BLaER1 (cell line): ENCODE results near the gene EYS.

ENCODE experiments used
- H3K27ac ChIP-seq: shearing (Covaris generic); formaldehyde crosslinking; 2 replicates; pipeline ENCODE4 v1.8.1; 2022
- H3K27me3 ChIP-seq: shearing (Covaris generic); formaldehyde crosslinking; 2 replicates; pipeline ENCODE4 v1.8.1; 2022
- H3K36me3 ChIP-seq: shearing (Covaris generic); formaldehyde crosslinking; 2 replicates; pipeline ENCODE4 v1.8.1; 2022
- H3K4me1 ChIP-seq: shearing (Covaris generic); formaldehyde crosslinking; 2 replicates; pipeline ENCODE4 v1.8.1; 2022
- H3K4me2 ChIP-seq: shearing (Covaris generic); formaldehyde crosslinking; 2 replicates; pipeline ENCODE4 v1.8.1; 2022
- H3K4me3 ChIP-seq: shearing (Covaris generic); formaldehyde crosslinking; 2 replicates; pipeline ENCODE4 v1.8.1; 2022
- H3K9ac ChIP-seq: shearing (Covaris generic); formaldehyde crosslinking; 2 replicates; pipeline ENCODE4 v1.8.1; 2022
- H3K9me3 ChIP-seq: shearing (Covaris generic); formaldehyde crosslinking; 2 replicates; pipeline ENCODE4 v1.8.1; 2022
- H4K20me1 ChIP-seq: shearing (Covaris generic); formaldehyde crosslinking; 2 replicates; pipeline ENCODE4 v1.8.1; 2022
- Cebpa-rat ChIP-seq: shearing (Covaris generic); IDR thresholded peaks from 2 replicates; pipeline ENCODE4 v1.8.1; 2022

EYS gene

DNA sequence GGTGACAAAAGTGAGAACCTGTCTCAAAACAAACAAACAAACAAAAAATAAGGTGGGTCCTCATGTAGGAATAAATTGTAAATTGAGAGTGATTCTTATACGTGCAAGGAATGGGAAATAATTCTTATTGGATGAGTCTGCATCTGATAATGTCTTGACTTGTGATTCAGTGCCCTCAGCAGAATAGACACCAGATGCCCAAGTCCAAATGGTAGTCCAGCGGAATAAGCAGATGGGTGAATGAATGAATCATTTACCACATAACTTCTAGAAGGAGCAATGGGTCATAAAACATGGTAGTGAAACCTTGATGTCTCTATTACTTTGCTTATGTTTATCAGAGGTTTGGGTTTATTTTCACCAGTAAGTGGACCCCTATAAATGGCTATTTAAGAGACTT, 1323.7 kb downstream of the EYS start:
- Histone ChIP-seq H3K4me1 (no peaks in the 10 kb centered on the region), H3K9me3 (no peaks in the 10 kb centered on the region), H3K27ac (no peak overlapping the region), H4K20me1 (no peaks in the 10 kb centered on the region), H3K4me3 (no peak overlapping the region), H3K27me3 (no peaks in the 10 kb centered on the region), H3K36me3 (no peaks in the 10 kb centered on the region), H3K9ac (no peak overlapping the region), H3K4me2 (no peak overlapping the region)
- TF ChIP-seq Cebpa-rat = no peak

GRCh38 chr6:64376394-64376793, 1330.6 kb downstream of the EYS start:
- Histone ChIP-seq H3K4me3 (no peak overlapping the region), H3K27ac (no peak overlapping the region), H3K9ac (no peak overlapping the region), H3K4me1 (no peaks in the 10 kb centered on the region), H4K20me1 (no peaks in the 10 kb centered on the region), H3K4me2 (no peak overlapping the region), H3K36me3 (no peaks in the 10 kb centered on the region), H3K9me3 (no peaks in the 10 kb centered on the region), H3K27me3 (no peaks in the 10 kb centered on the region)
- TF ChIP-seq Cebpa-rat = no peak

DNA sequence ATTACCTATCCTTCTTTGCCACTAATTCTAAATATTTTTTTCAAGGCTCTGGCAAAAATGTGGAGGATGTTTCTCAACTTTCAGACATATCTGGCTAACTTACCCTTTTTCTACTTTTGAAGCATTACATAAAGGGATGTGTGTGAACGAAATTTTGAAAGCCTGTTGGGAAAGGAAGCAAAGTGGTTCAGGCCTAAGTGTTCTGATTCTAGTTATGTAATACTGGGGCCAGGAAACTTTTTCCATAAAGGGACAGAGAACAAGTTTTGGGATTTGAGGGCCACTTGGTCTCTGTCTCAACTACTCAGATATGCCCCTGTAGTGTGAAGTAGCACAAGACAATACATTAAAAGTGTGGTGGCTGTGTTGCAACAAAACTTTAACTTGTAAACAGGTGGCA, 1349.6 kb downstream of the EYS start:
- no peak for TF ChIP-seq Cebpa-rat
- Histone ChIP-seq H3K27ac (no peak overlapping the region), H3K9ac (no peak overlapping the region), H4K20me1 (no peaks in the 10 kb centered on the region), H3K4me1 (no peaks in the 10 kb centered on the region), H3K9me3 (no peaks in the 10 kb centered on the region), H3K27me3 (no peaks in the 10 kb centered on the region), H3K4me3 (no peak overlapping the region), H3K36me3 (no peaks in the 10 kb centered on the region), H3K4me2 (no peak overlapping the region)

DNA sequence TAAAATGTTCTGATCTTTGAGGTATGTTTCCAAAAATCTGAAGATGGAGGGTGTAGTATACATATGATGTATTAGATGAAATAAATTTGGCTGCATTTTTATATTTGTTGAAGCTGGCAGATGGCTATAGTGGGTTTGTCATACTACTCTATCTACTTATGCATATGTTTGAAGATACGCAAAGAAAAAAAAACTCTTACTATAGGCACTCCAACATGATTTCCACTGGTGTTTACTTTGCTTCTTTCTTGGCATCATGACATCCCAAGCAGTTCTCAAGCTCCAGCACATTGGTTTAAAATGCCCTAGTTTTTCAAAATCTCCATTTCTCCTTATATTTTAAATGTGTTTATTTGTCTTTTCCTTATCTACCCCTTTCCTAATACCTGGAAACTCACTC, 1359.6 kb downstream of the EYS start:
- no peak overlapping the region for H3K4me3 ChIP-seq
- no peaks in the 10 kb centered on the region for H3K36me3 ChIP-seq
- H3K4me2 ChIP-seq = no peak overlapping the region
- no peaks in the 10 kb centered on the region for H3K4me1 ChIP-seq
- TF ChIP-seq Cebpa-rat = no peak
- H4K20me1 ChIP-seq = no peaks in the 10 kb centered on the region
- H3K9me3 ChIP-seq = no peaks in the 10 kb centered on the region
- no peak overlapping the region for H3K27ac ChIP-seq
- H3K9ac ChIP-seq = no peak overlapping the region
- H3K27me3 ChIP-seq = no peaks in the 10 kb centered on the region

- no peaks in the 10 kb centered on the region for H3K4me1 ChIP-seq
- TF ChIP-seq Cebpa-rat = no peak
- no peak overlapping the region for H3K9ac ChIP-seq
- H3K27ac ChIP-seq = no peak overlapping the region
- no peaks in the 10 kb centered on the region for H3K27me3 ChIP-seq
- H4K20me1 ChIP-seq = no peaks in the 10 kb centered on the region
- no peak overlapping the region for H3K4me3 ChIP-seq
- no peaks in the 10 kb centered on the region for H3K36me3 ChIP-seq
- no peak overlapping the region for H3K4me2 ChIP-seq
- no peaks in the 10 kb centered on the region for H3K9me3 ChIP-seq
Observed at GRCh38 chr6:64335195-64335594, 1371.8 kb downstream of the EYS start.

DNA sequence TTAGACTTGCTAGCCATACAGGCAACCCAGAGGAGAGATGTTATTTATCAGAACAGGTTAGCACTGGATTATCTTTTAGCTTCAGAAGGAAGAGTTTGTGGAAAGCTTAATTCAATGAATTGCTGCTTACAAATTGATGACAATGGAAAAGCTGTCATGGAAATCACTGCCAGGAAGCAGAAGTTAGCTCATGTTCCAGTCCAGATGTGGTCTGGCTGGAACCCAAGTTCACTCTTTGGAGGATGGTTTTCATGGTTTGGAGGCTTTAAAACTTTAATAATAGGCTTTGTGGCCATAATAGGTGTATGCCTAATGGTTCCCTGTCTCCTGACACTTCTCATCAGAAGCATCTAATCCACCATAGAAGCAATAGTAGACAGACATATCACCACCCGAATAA, 1372.4 kb downstream of the EYS start:
- H3K4me3 ChIP-seq = no peak overlapping the region
- no peaks in the 10 kb centered on the region for H3K9me3 ChIP-seq
- no peak overlapping the region for H3K9ac ChIP-seq
- no peaks in the 10 kb centered on the region for H3K27me3 ChIP-seq
- no peak for TF ChIP-seq Cebpa-rat
- no peak overlapping the region for H3K27ac ChIP-seq
- H3K4me1 ChIP-seq = no peaks in the 10 kb centered on the region
- H3K4me2 ChIP-seq = no peak overlapping the region
- H3K36me3 ChIP-seq = no peaks in the 10 kb centered on the region
- no peaks in the 10 kb centered on the region for H4K20me1 ChIP-seq

DNA sequence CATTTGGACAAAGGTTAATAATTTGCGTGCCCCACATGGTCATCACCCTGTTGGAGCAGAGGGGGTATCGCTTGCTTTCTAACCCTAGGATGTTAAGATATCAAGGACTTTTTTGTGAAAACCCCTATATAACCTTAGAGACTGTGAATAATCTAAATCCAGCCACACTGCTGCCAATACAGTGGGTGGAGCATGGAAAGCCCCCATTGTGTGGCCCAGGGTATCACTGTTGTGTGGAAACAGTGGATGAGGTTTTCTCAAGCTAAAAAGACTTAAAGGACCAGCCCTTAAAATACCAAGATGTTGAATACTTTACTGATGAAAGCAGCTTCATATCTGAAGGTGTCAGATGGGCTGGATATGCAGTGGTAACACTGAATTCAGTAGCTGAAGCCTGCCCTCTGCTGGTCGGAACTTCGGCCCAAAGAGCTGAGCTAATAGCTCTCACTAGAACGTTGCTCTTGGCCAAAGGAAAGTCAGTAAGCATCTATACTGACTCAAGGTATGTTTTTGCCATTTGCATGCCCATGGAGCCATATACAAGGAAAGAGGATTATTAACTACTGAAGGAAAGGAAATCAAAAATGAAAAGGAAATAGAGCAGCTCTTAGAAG, 1376.2 kb downstream of the EYS start:
- Histone ChIP-seq H3K9ac (no peak overlapping the region), H4K20me1 (no peaks in the 10 kb centered on the region)

DNA sequence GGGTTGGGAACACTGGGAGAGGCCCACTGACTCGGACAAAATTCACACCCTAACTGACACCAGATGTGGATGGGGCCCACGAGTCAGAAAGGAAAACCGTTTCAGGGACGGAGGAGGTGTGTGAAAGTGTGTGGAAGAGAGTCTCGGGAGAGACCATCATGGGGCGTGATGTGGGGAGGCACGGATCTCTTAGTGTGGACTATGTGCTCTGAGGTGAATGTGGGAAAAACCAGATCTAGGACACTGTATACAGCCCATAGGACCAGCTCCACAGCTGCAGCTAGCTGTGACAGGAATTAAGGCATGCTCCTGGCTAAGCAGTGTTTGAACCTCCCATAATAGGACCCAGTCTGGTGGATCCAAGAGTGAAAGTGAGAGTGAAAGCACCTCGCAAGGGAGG, 1380.1 kb downstream of the EYS start:
- Histone ChIP-seq H3K9me3 (no peaks in the 10 kb centered on the region), H3K4me3 (no peak overlapping the region), H3K36me3 (no peaks in the 10 kb centered on the region), H3K27me3 (no peaks in the 10 kb centered on the region), H3K4me1 (no peaks in the 10 kb centered on the region), H3K27ac (no peak overlapping the region), H4K20me1 (no peaks in the 10 kb centered on the region), H3K4me2 (no peak overlapping the region), H3K9ac (no peak overlapping the region)
- no peak for TF ChIP-seq Cebpa-rat

More for the DNA sequence above, 1376.2 kb downstream of the EYS start:
- Histone ChIP-seq H3K9me3 (no peaks in the 10 kb centered on the region), H3K4me3 (no peak overlapping the region), H3K27ac (no peak overlapping the region), H3K36me3 (no peaks in the 10 kb centered on the region), H3K27me3 (no peaks in the 10 kb centered on the region), H3K4me1 (no peaks in the 10 kb centered on the region), H3K4me2 (no peak overlapping the region)
- TF ChIP-seq Cebpa-rat = no peak

DNA sequence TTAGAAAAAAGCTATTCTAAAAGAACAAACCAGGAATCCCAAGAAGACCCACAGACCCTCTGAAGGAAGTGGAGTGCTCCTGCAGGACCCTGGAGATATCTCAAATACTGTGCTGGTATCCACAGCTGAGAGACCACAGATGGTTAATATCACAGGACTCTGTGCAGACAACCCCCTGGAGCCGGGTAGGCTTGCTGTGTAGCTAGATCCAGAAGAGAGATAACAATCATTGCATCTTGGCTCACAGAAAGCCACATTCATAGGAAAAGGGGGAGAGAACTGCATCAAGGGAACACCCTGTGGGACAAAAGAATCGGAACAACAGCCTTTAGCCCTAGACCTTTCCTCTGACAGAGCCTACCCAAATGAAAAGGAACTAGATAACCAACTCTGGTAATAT, 1381.9 kb downstream of the EYS start:
- no peak for TF ChIP-seq Cebpa-rat
- Histone ChIP-seq H3K9me3 (no peaks in the 10 kb centered on the region), H3K27ac (no peak overlapping the region), H3K9ac (no peak overlapping the region), H3K4me1 (no peaks in the 10 kb centered on the region), H3K36me3 (no peaks in the 10 kb centered on the region), H3K27me3 (no peaks in the 10 kb centered on the region), H3K4me2 (no peak overlapping the region), H3K4me3 (no peak overlapping the region), H4K20me1 (no peaks in the 10 kb centered on the region)

GRCh38 chr6:64310214-64310613, 1396.8 kb downstream of the EYS start:
- no peaks in the 10 kb centered on the region for H3K36me3 ChIP-seq
- no peaks in the 10 kb centered on the region; the same call in 1 of the 2 replicates for H3K9me3 ChIP-seq
- H3K4me1 ChIP-seq = no peaks in the 10 kb centered on the region
- H3K4me3 ChIP-seq = no peak overlapping the region
- H3K9ac ChIP-seq = no peak overlapping the region
- H3K27ac ChIP-seq = no peak overlapping the region
- H3K27me3 ChIP-seq = no peaks in the 10 kb centered on the region
- H4K20me1 ChIP-seq = no peaks in the 10 kb centered on the region
- no peak overlapping the region for H3K4me2 ChIP-seq
- no peak for TF ChIP-seq Cebpa-rat
